ENCODE results near the gene CC2D1B.

DNA sequence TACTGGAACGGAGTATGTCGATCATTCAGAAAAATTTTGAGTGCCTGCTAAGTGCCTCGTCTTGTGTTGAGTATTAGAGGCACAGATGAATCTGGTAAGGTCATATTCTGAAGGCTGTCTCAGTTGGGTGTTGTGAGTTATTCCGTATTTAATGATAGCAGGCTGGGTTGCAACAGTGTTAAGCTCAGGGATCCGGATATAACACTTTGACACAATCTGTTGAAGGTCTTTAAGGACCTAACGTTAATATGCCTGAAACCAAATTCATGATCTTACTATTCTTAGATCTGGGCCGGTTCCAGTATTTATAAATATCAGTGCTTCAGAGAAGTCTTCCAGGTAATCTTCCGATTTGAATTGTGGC, 39.0 kb upstream of the CC2D1B start:
- TF ChIP-seq, protein P1, sequence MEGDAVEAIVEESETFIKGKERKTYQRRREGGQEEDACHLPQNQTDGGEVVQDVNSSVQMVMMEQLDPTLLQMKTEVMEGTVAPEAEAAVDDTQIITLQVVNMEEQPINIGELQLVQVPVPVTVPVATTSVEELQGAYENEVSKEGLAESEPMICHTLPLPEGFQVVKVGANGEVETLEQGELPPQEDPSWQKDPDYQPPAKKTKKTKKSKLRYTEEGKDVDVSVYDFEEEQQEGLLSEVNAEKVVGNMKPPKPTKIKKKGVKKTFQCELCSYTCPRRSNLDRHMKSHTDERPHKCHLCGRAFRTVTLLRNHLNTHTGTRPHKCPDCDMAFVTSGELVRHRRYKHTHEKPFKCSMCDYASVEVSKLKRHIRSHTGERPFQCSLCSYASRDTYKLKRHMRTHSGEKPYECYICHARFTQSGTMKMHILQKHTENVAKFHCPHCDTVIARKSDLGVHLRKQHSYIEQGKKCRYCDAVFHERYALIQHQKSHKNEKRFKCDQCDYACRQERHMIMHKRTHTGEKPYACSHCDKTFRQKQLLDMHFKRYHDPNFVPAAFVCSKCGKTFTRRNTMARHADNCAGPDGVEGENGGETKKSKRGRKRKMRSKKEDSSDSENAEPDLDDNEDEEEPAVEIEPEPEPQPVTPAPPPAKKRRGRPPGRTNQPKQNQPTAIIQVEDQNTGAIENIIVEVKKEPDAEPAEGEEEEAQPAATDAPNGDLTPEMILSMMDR (IDR thresholded peaks at IDR 0.05; ENCODE audit: poor library complexity, severe bottlenecking): no peak
- TF ChIP-seq EP300 (conservative IDR thresholded peaks at IDR 0.05; ENCODE audit: poor library complexity, severe bottlenecking): no peak

Measured in neural cell (in vitro differentiated cells).